HG02623 (cell line): ENCODE data around the gene SLC5A7.

Source experiments
- ATAC-seq: cut with Tn5 transposase; IDR thresholded peaks from one replicate; pipeline ENCODE4 v1.9.1; 2021; ENCODE audit warnings: moderate library complexity; ENCODE audit not compliant: unreplicated experiment

Gene SLC5A7

DNA sequence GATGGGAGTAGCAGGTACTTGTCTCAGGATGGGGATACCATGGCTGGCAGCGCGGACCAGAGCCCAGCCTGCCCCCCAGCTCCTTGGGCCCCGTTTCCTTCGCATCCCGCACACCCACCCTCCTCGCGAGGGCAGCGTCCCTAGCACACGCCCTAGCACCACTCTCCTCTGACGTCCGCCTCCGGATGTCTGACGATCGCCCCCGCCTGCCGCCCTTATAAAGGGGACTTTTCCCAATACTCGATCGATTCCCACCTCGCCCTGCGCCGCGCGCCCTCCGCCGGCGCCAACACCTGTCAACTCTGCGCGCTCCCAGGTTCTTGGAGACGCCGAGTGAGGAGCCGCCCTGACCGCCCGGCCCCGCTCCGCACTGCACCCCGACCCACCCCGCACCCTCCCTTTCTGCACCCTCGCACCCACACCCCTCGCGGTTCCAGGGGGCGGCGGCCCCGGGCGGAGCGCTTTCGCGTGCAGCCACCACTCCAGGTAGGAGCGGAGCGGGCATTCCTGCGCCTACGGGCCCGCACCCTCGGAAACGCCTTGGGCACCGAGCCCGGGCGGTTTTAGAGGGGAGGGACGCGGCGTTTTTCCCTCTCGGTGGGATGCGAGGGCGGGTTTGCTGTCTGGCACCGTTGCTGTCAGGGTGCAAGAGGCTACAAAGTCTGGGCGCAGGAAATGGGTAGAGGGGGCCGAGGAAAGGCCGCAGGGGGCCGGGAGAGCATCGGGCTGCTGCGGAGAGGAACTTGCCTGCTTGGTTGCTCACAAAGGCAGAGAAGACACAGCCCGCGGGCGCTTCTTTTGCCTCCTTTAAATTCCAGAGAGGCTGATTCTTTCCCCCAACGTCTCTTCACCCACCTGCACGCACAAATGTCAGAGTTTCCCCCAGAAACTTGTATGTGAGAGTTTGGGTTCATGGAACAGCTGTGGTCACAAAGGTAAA, at the start of gene SLC5A7:
TSS of gene SLC5A7 (plus strand) at position 247 of the 940 bp plus-strand sequence. CDS start 1,632 bp downstream, outside the sequence.
- no peak for ATAC-seq

DNA sequence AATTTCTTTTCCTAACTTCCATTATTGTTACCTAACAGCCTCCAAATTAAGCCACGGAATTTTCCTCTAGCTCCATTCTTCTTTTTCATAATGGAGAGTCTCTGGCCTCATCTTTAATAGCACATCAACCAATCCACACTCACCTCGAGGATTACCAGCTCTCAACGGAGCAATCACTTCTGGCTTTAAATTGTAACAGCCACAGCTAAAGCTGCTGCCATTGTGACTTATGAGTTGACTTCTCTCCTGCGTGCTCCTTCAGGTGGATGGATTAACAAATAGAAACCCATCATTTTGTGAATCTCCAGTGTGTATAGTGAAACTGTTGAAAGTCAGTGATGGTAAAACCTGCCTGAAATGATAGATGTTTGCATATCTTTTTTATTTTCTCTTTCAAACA, 24.9 kb upstream of the SLC5A7 start:
- no peak for ATAC-seq

DNA sequence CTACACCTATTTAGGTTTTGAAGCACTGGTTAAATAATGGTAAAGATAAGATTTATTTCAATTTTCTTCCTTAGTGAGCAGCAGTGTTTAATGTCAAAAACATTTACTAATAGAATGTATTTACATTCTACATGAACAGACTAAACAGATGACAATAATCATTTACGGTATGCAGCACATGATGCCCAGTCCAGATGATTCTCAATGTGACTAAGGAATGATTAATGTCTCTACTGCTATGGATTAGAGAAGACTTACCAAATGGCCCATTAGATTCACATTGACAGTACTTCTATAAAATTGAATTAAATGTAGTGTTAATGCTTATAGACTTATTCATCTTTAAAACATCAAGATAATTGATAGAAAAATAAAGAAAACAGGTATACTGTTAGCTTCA, 22.1 kb upstream of the SLC5A7 start:
- no peak for ATAC-seq

DNA sequence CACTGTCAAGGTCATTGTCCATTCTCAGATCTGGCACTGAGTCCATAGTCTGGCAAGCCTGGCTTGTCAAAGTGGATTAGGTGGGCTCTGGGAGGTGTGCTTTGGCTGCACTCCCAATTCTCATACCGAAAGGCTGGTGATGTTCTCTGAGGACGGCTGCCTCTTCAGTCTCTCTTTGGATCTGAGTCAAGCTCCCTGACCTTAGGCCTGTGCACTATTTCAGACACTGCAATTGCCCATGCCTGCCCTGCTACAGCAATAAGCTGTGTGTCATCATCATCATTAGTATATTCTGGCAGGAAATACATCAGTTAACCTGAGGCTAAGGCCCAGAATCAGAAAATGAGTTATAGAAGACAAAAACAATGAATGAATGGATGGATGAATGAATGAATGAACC, 1.6 kb upstream of the SLC5A7 start:
- ATAC-seq: no peak

DNA sequence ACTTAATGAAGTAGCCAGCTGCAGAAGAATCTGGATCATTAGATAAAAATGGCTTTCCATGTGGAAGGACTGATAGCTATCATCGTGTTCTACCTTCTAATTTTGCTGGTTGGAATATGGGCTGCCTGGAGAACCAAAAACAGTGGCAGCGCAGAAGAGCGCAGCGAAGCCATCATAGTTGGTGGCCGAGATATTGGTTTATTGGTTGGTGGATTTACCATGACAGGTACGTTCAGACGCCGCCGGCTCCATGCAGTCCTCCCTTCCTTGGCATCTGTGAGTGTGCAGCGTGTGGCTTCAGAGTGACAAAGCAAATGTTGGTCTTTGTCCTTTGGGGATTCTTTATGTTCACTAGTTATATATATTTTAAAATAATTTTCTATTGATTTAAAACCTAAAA, 1.8 kb downstream of the SLC5A7 start:
- ATAC-seq: no peak

DNA sequence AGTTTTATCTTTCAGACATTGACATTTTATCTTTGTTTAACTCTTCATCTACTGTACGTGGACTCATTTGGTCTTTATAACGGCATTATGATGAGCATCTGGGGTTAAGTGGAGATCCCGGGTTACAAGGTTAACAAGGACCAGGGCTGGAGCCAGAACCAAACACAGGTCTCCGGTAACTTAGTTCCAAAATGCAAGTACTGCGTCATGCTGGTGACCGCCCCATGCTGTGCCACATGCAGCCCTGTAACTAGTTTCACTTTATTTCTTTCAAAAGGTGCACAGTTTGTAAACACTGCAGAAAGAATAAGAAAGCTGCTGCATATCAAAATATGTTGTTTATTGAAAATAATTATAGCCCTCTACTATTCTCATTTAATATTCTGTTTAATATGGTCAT, 3.1 kb downstream of the SLC5A7 start:
- ATAC-seq: no peak

DNA sequence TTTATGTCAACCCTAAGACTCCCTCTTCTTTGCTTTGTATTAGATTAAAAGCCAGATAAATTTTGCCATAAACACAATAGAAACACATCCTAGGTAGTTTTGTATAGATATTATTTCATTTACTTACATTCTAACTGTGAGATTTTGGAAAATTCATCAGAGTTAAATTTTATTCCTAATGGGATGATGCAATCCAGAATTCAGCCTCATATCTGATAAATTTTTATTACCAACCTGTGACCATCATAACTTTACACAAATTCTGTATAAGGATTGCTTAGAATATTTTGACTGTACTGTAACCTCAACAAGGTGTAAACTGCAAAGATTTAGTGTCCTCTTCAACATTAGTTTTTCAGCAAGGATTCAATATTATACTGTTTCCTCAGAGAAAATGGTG, 4.4 kb downstream of the SLC5A7 start:
- no peak for ATAC-seq

DNA sequence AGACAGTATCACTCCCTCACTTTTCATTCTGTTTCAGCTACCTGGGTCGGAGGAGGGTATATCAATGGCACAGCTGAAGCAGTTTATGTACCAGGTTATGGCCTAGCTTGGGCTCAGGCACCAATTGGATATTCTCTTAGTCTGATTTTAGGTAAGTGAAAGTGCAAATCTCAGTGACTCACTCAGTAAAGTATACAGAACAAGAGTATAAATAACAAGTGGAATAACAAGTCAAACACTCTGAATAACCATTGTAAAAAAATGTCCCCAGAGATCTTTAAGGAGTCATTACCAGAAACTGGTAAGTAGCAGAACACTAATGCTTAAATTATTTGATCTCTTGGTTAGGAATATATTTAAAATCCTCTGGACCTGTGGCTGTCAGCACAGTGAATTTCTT, 5.7 kb downstream of the SLC5A7 start:
- ATAC-seq: no peak

DNA sequence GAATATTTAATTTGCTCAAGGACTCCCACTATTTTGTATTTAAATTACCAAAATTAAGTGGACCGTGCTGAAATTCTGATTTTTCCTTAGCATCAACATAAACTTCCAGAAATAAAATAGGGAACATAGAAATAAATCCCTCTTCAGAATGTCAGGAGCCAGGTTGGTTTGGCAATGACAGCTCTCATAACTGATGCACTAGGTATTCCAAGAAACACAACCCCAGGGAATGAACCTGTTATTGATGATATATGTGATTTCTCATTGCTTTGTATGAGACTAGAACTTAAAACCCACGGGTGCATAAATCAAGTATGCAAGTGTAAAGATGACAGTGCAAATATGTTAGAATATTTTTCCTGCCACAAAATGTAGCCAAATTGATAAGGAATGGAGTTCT, 12.8 kb downstream of the SLC5A7 start:
- ATAC-seq: no peak

DNA sequence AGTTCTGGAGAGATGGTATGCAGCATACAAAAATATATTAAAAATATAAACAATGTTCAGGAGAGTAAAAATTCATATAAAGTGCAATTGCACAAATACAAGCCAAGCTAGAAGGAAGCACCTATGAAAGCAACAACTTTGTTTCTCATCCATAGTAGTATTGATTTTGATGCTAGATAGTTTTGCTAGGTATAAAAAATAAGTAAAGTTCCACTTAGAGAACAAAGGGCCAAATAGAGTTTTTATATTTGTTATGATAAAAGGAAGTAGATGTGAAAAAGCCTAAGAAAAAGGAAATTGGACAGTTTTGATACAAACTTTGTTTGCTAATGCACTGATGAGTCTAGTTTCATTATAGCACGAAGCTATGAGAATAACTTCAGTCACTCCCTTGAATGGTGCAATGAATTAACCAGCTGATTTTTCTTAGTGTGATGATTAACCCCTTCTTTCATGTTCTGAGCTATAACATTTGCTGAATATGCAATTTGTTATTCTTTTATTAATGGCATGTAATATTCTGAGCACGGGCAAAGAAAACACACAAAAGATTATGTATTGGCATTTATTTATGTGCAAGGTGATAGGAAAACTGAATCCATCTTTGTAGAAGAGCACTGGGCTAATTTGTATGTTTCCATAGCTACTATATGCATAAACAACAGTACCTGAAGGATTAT, 24.7 kb downstream of the SLC5A7 start:
- no peak for ATAC-seq

DNA sequence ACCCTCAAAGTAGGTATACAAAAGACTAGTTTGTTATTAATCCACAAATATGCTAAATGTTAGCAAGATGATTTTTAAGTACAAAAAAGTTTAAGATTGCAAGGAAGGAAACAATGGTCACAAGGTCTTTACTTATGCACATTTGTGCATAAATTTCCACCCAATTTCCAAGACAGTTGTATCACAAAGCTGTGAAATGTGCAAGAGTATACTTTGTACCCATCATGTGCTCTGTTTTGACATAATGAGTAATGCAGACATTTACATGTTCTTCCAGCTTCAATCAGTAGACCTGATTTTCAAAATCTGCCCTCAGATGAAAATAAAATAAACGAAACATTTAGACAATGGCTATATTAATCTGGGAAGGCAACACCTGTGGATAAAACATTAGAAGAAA, 27.0 kb downstream of the SLC5A7 start:
- ATAC-seq: no peak

DNA sequence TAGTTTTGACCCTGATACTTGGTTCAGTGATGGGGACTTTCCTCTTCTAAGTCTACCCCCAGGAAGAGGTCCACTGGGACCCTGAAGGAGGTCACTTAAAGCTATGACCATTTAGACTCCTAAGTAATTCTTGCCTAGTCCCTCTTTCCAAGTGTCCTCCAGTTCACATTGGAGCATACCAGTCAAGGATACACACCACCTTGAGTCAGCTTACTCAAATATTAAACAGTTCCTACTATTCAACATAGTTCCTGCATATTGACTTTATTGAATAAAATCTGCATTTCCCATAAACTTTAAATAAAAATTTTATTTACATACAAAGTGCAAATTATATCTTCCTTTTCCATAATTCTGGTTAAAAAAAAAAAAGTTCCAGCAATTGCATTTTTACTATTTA, 36.3 kb downstream of the SLC5A7 start:
- ATAC-seq: no peak

DNA sequence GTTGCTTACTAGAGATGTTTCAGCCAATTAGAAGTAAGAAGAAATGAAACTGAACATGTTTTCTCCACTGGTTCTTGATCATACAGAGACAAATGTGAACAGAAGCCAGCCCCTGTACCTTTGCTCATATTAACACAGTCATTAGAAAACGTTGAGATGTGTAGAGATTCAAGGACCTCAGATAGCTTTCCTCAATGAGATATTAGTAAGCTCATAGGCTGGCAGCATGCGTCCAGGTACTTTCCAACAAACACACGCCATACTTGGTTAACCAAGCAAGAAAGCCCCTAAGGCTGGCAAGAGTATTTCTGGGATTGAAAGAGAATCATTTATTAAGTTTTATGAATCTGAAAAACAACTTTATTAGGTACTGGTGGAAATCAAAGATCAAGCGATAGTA, 37.5 kb downstream of the SLC5A7 start:
- no peak for ATAC-seq

DNA sequence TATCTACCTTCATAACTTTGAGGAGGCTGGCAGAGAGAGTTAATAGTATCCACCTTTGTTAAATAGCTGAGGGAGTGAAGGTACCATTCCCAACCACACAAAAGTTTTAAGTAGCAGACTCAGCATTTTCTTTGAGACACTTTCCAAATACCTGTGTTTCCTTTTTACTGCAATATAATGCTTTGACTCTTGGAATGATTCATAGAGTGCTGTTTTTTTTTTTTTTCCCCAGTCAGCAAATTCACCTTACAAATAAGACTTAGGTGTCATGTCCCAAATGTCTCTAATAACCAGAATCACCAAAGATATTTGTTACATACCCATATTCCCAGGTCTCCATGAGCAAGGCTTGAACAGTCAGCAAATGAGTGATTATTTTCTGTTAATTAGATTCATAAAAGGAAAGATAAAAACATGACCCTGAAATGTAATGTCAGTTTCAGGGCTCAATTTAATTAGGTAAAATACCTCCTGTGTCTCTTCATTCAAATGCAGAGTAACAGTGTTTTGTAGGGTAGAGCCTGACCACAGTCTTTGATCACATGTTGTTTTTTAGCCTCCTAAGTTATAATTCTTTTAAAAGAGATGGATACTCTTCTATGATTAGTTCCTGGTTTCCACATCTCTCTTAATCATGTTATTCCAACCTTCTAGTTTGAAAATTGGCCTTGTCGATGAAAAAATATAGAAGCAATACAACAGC, 39.9 kb downstream of the SLC5A7 start:
- no peak for ATAC-seq

DNA sequence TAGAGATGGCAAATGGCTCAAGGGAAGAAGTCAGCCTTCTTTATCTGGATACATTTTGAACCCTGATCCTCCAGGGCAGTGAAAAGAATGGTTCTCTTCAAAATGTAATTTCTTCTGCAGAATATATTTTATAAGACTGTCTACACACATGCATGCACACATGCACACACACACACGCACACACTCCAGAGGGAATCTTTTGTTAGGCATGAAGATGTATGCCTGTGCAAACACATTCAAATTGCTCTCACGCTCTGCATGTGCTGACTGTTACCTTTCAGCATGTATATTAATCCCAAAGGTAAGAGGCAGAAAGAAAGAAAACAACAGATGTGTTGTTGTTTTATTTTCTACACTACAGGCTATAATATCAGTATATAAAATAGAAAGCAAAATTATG, 43.2 kb downstream of the SLC5A7 start:
- ATAC-seq: no peak

DNA sequence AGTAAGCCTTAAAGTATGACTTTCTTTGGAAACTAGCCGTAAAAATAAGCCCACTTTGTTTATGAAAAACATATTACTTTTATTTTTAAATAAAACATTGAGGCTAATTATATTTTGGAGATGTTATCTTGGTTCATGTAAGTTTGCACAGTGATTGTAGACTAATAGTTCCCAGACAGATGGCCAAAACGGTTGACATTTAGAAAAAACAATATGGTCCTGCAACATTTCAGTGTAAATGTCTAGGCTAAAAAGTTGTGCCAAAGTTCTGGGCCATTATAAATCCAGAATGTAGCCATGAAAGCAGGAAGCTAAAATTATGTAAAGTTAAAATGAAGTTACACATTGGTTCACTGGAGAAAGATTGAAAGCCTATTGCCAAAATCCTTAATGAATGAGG, 43.6 kb downstream of the SLC5A7 start:
- ATAC-seq: no peak

DNA sequence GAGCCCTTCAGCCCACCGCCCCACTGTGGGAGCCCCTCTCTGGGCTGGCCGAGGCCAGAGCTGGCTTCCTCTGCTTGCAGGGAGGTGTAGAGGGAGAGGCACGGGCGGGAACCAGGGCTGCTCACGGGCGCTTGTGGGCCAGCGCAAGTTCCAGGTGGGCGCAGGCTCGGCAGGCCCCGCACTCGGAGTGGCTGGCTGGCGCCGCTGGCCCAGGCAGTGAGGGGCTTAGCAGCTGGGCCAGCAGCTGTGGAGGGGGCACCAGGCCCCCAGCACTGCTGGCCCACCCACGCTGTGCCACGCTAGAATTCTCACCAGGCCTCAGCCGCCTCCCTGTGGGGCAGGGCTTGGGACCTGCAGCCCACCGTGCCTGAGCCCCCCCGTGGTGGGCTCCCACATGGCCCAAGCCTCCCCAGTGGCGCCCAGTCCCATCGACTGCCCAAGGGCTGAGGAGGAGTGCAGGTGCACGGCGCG, 45.2 kb downstream of the SLC5A7 start:
- ATAC-seq: no peak

DNA sequence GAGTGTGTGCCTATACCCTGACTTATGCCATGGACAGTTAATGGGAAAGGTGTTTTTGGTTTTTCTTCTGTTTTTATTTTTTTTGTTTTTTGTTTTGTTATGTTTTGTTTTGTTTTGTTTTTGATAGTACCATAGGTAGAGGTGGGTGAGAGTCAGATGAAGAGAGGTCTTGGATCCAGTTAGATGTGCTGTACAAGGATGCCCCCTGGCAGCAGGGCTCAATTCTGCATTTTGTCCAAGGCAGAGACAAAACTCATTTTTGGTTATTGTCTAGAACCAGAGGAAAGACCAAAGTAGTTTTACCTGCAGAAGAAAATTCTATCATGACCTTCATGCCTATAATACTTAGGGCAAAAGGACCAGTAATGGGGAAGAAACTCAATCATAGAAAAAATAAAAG, 48.5 kb downstream of the SLC5A7 start:
- no peak for ATAC-seq

DNA sequence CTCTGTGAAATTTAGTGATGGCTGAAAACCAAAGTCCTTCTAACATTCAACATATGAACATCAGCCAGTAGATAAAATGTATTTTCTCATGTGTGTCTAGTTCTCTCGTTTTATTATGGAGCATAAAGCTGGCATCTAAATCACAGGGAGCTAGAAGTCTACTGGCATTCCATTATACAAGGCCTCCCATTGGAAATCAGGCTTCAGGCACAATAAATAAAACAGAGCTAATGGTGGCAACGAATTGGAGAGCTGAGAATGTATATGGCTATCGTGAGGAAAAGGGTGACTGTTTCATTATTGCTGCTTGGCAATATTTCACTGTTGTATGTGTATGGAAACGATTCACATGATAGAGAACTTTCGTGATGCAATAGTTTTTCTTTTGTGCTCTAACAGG, 62.4 kb downstream of the SLC5A7 start:
- no peak for ATAC-seq

DNA sequence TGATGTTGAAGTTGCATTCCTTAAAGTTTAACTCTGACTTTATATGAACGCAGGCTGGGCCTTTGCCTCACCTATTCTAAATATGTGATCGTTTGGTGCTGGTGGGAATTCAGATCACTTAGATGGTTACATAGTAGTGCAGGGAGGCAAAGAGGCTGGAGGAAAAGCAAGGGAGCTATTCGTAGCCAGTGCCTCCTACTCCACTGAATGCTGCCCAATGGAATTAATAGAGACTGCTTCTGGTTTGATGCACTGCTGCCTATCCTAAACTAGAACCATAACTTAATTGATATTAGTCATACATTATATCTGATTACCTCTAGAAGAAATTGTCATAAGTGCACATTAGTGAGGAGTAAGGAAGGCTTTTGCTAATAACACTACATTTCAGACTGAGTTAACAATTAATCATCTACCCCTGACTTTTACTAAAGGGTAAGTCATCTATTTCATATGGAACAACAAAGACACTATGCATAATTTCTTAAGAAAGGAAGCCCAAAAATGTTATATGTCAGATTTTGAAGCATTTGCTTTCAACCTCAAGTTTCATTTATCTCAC, 72.3 kb downstream of the SLC5A7 start:
- no peak for ATAC-seq

DNA sequence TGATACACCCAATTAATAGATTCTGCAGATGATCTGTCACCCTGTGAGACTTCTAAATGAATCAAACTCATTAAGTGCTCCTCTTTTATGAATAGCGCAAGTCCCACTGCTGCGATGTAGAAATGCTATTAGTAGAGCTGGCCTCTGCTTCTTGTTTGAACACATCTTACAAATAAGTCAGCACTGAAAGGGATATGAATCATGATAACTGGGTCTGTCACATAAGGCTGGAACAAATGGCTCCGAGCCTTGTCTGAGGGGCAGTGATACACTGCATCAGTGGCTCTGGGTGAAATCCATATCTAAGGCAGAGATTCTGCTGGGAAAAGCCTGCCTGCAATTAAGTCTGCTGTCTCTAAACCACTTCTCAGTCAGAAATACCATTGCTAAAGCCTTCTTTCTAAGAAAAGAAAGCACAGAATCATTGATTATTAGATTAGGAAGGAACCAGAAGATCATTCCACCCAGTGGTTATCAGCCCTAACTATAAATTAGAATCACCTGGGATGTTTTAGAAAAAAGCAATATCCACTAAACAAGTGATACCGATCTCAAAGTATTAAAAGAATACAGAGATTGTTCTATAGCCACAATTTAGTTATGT, 75.2 kb downstream of the SLC5A7 start:
- no peak for ATAC-seq
